PC-9 (cell line): ENCODE results near the gene TULP4. TPM values are rescaled to one million over a fixed set of nuclear protein-coding genes. Genes with fewer than 3 reads are reported as not detected.

ENCODE experiments used
- BruUV-seq: library from RNA; stranded (reverse); fragments of 400-500 nt; replicated peaks from 2 replicates; lab custom pipeline; 2021; lab: Mats Ljungman, UMichigan
- CTCF ChIA-PET: fragments of 300-600 bp; sonication (Branson Sonifier 250); formaldehyde crosslinking; loops from one replicate; lab custom pipeline; 2022; ENCODE audit warnings: antibody characterized with exemption; lab: Charles Lee
- POLR2A ChIA-PET: fragments of 300-600 bp; sonication (Branson Sonifier 250); formaldehyde crosslinking; loops from one replicate; lab custom pipeline; 2022; ENCODE audit warnings: antibody characterized with exemption; ENCODE audit not compliant: unreplicated experiment; lab: Charles Lee
- DNase-seq, 2 experiments: peaks; one replicate each; pipeline versions ENCODE4 v3.0.0 to v3.0.0-alpha.2; 2015 to 2022; ENCODE audit warnings: mixed read lengths in 1 of 2
- H2AFZ ChIP-seq: fragments of 200-600 bp; sonication (generic); 2 replicates; pipeline ENCODE4 v1.8.1; 2017; ENCODE audit warnings: antibody characterized with exemption
- H3F3A ChIP-seq: fragments of 200-600 bp; sonication (generic); 2 replicates; pipeline ENCODE4 v1.8.1; 2017; ENCODE audit warnings: antibody characterized with exemption, mild to moderate bottlenecking, low read depth; ENCODE audit not compliant: insufficient read depth
- H3K27ac ChIP-seq: fragments of 200-600 bp; sonication (generic); 2 replicates; pipeline ENCODE4 v1.6.1; 2016; ENCODE audit warnings: mixed run types
- H3K27me3 ChIP-seq: fragments of 200-600 bp; sonication (generic); 2 replicates; pipeline ENCODE4 v1.6.1; 2016; ENCODE audit warnings: low read depth, mixed run types; ENCODE audit not compliant: insufficient read depth
- H3K36me3 ChIP-seq: fragments of 200-600 bp; sonication (generic); 2 replicates; pipeline ENCODE4 v1.6.1; 2016; ENCODE audit warnings: low read depth, mixed run types
- H3K4me1 ChIP-seq: fragments of 200-600 bp; sonication (generic); replicated peaks from 2 replicates; pipeline ENCODE4 v1.6.1; 2016; ENCODE audit warnings: mixed run types; ENCODE audit not compliant: insufficient read depth
- H3K4me2 ChIP-seq: fragments of 200-600 bp; sonication (generic); 2 replicates; pipeline ENCODE4 v1.6.1; 2017; ENCODE audit warnings: mixed run types
- H3K4me3 ChIP-seq: fragments of 200-600 bp; sonication (generic); 2 replicates; pipeline ENCODE4 v1.6.1; 2016; ENCODE audit warnings: mixed run types
- H3K79me2 ChIP-seq: fragments of 200-600 bp; sonication (generic); 2 replicates; pipeline ENCODE4 v1.6.1; 2017; ENCODE audit warnings: low read depth, mixed run types
- H3K9me2 ChIP-seq: fragments of 200-600 bp; sonication (generic); 2 replicates; pipeline ENCODE4 v1.8.1; 2017; ENCODE audit warnings: mild to moderate bottlenecking; ENCODE audit not compliant: insufficient read depth
- H3K9me3 ChIP-seq: fragments of 200-600 bp; sonication (generic); 2 replicates; pipeline ENCODE4 v1.8.1; 2016; ENCODE audit warnings: low read depth; ENCODE audit not compliant: insufficient read depth
- H4K20me1 ChIP-seq: fragments of 200-600 bp; sonication (generic); 2 replicates; pipeline ENCODE4 v1.8.1; 2017; ENCODE audit not compliant: insufficient read depth
- EZH2 ChIP-seq: fragments of 200-600 bp; sonication (generic); IDR thresholded peaks from 2 replicates; pipeline ENCODE4 v1.8.0; 2017; ENCODE audit warnings: antibody characterized with exemption, low read depth
- intact Hi-C: fragments of 100-400 bp; cut with micrococcal nuclease; formaldehyde crosslinking; loops from one replicate; pipeline ENCODE4 v1.10.0; 2022; ENCODE audit not compliant: unreplicated experiment
- total RNA-seq: library from RNA; stranded (reverse); gene quantifications from 2 replicates; pipeline ENCODE4 v1.2.3, GENCODE V29; 2021
- TF ChIP-seq, protein P1 (sequence below): fragments of 200-600 bp; sonication (generic); conservative IDR thresholded peaks from 2 replicates; pipeline ENCODE4 v1.6.1; 2017; ENCODE audit warnings: mixed run types, antibody characterized with exemption, mild to moderate bottlenecking, moderate library complexity

The TULP4 gene
- total RNA-seq, 1 experiment from 2014 or later = 34.0 TPM

GRCh38 chr6:158314737-158315136, 2.5 kb downstream of the TULP4 start:
- no peak overlapping the region for H3K4me2 ChIP-seq
- BruUV-seq = no TSS peak
- intact Hi-C loops = no loop called here
- H4K20me1 ChIP-seq = no peaks in the 10 kb centered on the region; the same call in 1 of the 2 replicates
- ChIA-PET POLR2A (interaction anchor here (0.6 kb wide), 1 partner anchor 29 kb away, joined by 3 read pairs; no protein-coding TSS in a partner anchor), CTCF (no interaction called here)
- H3K9me3 ChIP-seq = no peaks in the 10 kb centered on the region
- no peak overlapping the region for H3K4me3 ChIP-seq
- H3K27me3 ChIP-seq = no peaks in the 10 kb centered on the region
- no peaks in the 10 kb centered on the region for H3K9me2 ChIP-seq
- TF ChIP-seq, protein P1, sequence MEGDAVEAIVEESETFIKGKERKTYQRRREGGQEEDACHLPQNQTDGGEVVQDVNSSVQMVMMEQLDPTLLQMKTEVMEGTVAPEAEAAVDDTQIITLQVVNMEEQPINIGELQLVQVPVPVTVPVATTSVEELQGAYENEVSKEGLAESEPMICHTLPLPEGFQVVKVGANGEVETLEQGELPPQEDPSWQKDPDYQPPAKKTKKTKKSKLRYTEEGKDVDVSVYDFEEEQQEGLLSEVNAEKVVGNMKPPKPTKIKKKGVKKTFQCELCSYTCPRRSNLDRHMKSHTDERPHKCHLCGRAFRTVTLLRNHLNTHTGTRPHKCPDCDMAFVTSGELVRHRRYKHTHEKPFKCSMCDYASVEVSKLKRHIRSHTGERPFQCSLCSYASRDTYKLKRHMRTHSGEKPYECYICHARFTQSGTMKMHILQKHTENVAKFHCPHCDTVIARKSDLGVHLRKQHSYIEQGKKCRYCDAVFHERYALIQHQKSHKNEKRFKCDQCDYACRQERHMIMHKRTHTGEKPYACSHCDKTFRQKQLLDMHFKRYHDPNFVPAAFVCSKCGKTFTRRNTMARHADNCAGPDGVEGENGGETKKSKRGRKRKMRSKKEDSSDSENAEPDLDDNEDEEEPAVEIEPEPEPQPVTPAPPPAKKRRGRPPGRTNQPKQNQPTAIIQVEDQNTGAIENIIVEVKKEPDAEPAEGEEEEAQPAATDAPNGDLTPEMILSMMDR = no peak
- TF ChIP-seq EZH2 = no peak
- DNase-seq = no peak
- peaks cover 15% of the 10 kb centered on the region; the same call in 1 of the 2 replicates for H3K36me3 ChIP-seq
- peaks cover 8% of the 10 kb centered on the region; the same call in 1 of the 2 replicates for H3F3A ChIP-seq
- H3K4me1 ChIP-seq = no peaks in the 10 kb centered on the region
- H3K79me2 ChIP-seq = peaks cover 15% of the 10 kb centered on the region
- H2AFZ ChIP-seq = no peak overlapping the region
- no peak overlapping the region for H3K27ac ChIP-seq

DNA sequence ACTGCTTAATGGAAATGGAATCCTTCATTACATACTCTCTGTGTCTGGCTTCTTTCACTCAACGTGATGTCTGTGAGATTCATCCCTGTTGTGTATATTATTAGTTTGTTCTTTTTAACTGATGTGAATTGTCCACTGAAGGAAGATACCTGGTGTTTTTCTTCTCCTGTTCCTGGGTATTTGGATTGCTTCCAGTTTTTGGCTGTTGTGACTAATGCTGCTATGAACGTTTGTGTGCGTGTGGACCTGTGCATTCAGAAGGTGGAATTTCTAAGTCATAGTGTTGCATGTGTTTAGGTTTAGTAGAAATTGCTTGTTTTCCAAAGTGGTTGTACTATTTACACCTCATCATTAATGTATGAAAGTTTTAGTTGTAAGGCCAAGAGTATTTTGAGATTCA, 3.8 kb downstream of the TULP4 start:
- Histone ChIP-seq H3K27ac (no peak overlapping the region), H3K36me3 (peaks cover 15% of the 10 kb centered on the region; the same call in 1 of the 2 replicates), H2AFZ (no peak overlapping the region), H3K9me3 (no peaks in the 10 kb centered on the region), H3K9me2 (no peaks in the 10 kb centered on the region), H3K4me3 (no peak overlapping the region), H3F3A (peaks cover 8% of the 10 kb centered on the region; the same call in 1 of the 2 replicates), H3K4me1 (no peaks in the 10 kb centered on the region), H3K27me3 (no peaks in the 10 kb centered on the region), H3K4me2 (no peak overlapping the region), H3K79me2 (peaks cover 20% of the 10 kb centered on the region), H4K20me1 (no peaks in the 10 kb centered on the region; the same call in 1 of the 2 replicates)
- no peak for DNase-seq
- CTCF ChIA-PET = no interaction called here
- no TSS peak for BruUV-seq
- intact Hi-C loops = no loop called here
- POLR2A ChIA-PET = no interaction called here
- TF ChIP-seq, protein P1 = no peak
- no peak for TF ChIP-seq EZH2

DNA sequence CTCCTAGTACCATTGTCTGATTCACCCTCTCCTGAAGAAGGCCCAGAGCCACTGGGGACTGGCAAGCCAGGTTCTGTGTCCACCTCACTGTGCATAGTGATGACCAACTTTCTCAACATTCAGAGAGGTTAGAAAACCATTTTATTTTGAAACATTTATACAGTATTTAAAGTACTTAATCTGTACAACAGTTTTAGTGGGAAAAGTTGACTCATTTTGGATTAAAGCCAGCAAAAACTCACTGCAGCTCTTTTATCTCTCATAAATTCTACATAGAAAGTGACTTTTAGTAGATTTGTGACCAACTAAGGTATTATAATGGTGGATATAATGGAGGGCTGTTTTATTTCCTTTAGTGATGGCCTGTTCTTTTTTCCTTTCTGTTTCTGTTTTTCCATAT, 9.7 kb downstream of the TULP4 start:
- H3K36me3 ChIP-seq = peaks cover 6% of the 10 kb centered on the region; the same call in 1 of the 2 replicates
- BruUV-seq = no TSS peak
- POLR2A ChIA-PET = no interaction called here
- peaks cover 68% of the 10 kb centered on the region for H3K79me2 ChIP-seq
- intact Hi-C loops = no loop called here
- H3K9me2 ChIP-seq = no peaks in the 10 kb centered on the region
- peaks cover 23% of the 10 kb centered on the region for H3K4me1 ChIP-seq
- H3K4me3 ChIP-seq = no peak overlapping the region
- peaks cover 12% of the 10 kb centered on the region; the same call in 1 of the 2 replicates for H3F3A ChIP-seq
- H3K4me2 ChIP-seq = 0 out of 2 replicates have a peak overlapping the region, but pooled peaks have one; percentile 9
- no peak for TF ChIP-seq EZH2
- TF ChIP-seq, protein P1 = no peak
- no peaks in the 10 kb centered on the region for H3K9me3 ChIP-seq
- no peaks in the 10 kb centered on the region for H3K27me3 ChIP-seq
- H3K27ac ChIP-seq = peak overlapping the region; percentile 49
- no peaks in the 10 kb centered on the region; the same call in 1 of the 2 replicates for H4K20me1 ChIP-seq
- CTCF ChIA-PET = no interaction called here
- DNase-seq = no peak
- H2AFZ ChIP-seq = no peak overlapping the region
